H54 (cell line): Measurements from ENCODE around the gene MEDAG.

ENCODE experiments used
- DNase-seq: peaks from one replicate; pipeline ENCODE4 v3.0.0; 2011; ENCODE audit warnings: low spot score, mixed read lengths; ENCODE audit not compliant: insufficient read length
- FAIRE-seq: peaks from 3 replicates; lab custom pipeline; 2011; peaks lifted over from hg19 to GRCh38; lab: Jason Lieb, UNC
- POLR2A ChIP-seq: IDR thresholded peaks from 2 replicates; pipeline ENCODE4 v1.6.1; 2011; ENCODE audit warnings: low read depth, mild to moderate bottlenecking, low read length

The MEDAG gene

DNA sequence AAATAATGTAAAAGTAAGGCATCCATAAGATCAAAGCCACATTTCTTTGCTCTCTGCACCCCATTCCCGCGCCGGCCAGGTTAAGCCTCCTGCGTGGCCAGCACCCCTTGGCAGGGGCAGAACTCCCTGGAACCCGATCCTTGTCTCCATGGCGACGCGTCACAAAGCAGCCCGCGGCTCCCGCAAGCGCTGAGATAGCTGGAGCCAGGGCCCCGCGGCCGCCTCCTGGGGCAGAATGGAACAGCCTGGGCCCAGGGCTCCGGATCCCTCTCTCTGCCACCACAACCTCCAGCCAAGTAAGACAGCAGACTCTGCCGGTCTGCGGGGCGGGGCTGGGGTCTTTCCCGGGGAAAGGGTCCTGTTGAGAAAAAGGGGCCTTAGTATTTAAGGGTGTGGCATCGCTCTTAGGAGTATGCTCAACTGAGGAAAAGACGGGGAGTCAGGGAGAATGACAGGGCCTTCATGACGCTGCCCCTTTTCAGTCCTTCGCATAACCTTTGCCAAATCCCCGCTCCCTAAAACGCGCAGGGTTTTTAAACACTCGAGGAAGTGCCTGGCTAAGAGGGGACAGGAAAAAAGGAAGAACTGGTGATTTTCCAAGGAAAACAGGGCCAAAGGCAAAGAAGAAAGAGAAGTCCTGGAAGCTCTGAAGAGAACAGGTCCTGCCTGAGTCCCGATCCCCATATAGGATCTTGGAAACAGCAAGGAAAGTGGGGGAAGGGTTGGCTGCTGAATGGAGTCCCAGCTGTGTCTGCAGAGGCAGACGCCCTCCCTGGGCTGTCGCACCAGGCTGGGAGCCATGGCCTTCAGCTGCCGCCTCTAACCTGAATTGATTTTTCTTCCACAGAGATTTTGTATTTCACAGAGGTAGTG is 26.6 kb downstream of the MEDAG start, which contains the start of gene TEX26:
TSS of gene TEX26 (plus strand) at position 176 of the 873 bp plus-strand sequence. CDS start at position 236, 60 bp downstream.
- no peak for TF ChIP-seq POLR2A
- FAIRE-seq (no peak), DNase-seq (no peak)

DNA sequence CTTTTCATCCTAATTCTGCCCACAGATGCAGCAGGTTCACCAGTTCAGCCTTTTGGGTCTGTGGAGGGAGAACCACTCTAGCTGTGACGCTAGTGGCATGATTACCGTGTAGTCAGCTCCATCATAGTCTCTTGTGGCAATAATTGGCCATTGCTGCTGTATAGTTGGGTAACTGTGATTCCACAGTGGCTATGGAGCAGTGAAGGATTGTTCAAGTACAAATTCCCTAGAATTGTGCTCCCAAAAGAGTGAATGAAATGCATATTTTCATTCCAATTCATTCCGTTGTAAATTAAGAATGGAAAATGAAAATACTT is 27.2 kb downstream of the MEDAG start:
- DNase-seq, result no peak
- no peak for TF ChIP-seq POLR2A
- FAIRE-seq, result no peak

DNA sequence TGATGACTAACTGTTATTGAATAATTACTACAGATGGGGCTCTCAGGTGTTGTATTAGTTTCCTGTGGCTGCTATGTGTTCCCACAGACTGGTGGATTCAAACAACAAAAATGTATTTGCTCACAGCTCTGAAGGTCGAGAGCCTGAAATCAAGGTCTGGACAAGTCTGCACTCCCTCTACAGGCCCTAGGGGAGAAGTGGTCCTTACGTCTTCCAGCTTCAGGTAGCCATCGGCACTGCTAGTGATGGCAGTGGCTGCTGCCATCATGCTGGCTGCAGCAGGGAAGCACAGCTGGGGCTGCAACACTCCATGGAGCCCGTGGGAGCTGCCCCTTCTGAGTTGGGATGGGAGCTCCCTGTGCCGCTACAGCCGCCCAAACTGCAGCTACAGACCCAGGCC is 28.3 kb downstream of the MEDAG start:
- DNase-seq, result no peak
- no peak for TF ChIP-seq POLR2A
- no peak for FAIRE-seq

DNA sequence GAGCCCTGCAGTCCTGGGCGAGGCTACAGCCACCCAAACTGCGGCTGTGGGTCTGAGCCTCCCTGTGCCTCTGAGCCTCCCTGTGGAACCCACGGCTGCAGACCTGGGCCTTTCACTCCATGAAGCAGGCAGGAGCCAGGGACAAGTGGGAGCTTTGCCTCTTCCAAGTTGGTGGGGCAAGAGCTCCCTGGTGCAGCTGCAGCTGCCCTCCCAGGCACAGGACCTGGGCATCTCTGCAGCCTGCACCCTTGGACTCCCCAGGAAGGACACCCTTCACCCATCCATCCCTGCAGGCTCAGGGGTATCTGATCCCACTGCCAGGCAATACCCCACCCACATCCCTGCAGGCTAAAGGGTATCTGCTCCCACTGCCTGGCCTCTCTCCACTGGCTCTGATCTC is 28.7 kb downstream of the MEDAG start:
- FAIRE-seq, result no peak
- TF ChIP-seq POLR2A, result no peak

DNA sequence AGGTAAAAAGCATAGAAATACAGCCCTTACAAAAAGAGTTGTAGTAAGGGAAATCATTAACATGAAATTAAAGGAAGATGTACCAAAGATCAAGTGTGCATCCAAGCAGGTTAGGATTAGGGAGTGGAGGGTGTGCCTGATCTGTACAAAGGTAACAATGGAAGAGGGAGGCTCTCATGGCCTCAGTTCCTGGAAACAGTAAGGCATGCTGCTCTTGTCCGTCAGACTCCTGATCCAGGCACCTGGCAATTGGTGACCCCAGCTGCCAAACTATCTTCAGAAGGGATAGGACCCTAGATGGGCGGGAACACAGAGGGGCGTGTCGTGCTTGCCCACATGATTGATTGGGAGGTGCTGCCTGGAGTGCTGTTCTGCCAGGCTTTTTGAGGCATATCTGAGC is 30.9 kb downstream of the MEDAG start:
- FAIRE-seq, result no peak
- no peak for DNase-seq
- TF ChIP-seq POLR2A, result no peak

More for the DNA sequence above, 28.7 kb downstream of the MEDAG start:
- no peak for DNase-seq

DNA sequence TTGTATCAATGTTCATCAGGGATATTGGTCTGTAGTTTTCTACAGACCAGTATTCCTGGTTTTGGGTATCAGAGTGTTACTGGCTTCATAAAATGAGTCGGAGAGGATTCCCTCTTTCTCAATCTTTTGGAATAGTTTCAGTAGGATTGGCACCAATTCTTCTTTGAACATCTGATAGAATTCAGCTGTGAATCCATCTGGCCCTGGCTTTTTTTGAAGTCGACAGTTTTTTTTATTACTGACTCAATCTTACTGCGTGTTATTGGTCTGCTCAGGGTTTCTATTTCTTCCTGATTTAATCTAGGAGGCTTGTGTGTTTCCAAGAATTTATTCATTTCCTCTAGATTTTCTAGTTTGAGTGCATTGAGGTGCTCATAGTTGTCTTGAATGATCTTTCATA is 37.8 kb downstream of the MEDAG start:
- TF ChIP-seq POLR2A, result no peak
- no peak for FAIRE-seq
- no peak for DNase-seq

DNA sequence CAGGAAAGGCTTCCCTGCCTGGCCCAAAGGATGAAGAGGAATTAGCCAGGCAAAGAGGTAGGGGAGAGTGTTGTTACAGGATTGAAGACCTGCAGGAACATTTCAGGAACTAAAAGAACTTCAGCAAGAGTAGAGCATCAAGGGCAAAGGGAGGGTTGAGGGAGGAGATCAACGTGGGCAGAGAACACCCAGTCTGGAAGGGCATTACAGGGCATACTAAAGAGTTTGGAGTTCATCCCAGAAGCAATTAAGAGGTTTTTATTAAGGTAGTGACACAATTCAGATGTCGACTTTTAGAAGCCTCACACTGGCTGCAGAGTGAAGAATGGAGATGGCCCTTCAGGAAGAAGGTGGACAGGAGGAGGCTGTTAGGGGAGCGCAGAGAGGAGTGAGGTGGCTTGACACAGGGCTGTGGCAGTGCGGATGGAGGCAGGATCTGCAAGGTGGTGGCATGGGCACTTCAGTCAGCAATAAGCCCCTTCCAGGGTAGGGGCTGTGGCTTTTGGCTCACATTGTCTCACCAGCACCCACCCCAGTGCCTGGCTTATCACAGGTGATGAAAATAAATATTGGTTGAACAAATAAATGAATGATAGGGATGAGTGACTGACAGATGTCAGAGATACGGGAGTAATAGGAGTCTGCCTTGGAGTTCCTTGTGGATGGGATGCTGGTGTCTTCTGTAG is 51.3 kb downstream of the MEDAG start:
- DNase-seq (no peak), FAIRE-seq (no peak)
- no peak for TF ChIP-seq POLR2A

DNA sequence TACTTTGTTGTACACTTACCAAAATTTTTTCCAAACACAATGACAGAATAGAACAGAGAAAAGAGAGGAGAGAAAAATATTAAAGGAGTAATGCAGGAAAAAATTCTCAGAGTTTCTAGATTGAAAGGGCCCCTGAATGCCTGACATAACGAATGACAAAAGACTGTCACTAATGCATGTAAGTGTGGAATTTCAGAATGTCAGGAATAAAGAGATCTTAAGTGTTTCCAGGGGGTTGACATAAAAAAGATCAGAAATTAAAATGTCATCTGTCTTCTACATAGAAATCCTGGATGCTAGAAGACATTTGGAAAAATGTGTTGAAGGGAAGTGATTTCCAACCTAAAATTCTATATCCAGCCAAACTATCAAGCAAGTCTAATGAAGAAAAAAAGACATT is 53.6 kb downstream of the MEDAG start:
- DNase-seq (no peak), FAIRE-seq (no peak)
- TF ChIP-seq POLR2A, result no peak

DNA sequence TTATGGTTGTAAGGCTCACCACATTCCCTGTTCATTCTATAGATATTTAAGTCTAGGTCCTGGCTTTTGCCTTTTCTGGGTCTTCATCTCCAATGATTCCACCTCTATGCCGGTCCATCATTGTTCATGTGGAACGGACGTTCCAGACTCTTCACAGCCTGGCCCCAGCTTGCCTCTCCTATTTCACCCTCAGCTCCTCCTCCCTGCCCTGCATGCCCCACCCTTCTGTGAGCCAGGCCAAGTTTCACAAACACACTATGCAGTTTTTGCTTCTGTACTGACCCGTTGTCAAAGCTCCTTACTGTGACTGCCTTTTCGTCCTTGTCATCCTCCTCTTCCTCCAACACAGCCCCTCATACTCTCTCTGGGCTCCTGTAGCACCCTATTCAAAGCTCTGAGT is 57.7 kb downstream of the MEDAG start:
- DNase-seq (no peak), FAIRE-seq (no peak)
- TF ChIP-seq POLR2A, result no peak

DNA sequence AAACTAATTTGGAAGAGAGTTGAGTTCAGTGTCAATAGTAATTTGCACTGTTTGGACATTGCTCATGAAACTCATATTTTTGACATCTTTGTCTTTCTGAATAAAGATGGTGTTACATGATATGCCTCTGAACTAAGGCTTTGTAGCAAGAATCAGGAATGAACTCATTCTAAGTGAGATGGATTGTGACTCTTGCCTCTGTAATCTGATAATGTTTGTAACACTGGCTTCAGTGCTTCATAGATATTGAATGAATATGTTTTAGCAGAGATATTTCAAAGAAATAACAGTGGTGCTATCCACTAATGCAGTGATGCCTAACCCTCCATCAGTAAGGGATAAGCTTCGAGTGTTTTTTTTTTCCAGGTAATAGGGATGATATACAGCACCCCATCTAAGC is 59.3 kb downstream of the MEDAG start:
- no peak for TF ChIP-seq POLR2A
- FAIRE-seq (no peak), DNase-seq (no peak)

DNA sequence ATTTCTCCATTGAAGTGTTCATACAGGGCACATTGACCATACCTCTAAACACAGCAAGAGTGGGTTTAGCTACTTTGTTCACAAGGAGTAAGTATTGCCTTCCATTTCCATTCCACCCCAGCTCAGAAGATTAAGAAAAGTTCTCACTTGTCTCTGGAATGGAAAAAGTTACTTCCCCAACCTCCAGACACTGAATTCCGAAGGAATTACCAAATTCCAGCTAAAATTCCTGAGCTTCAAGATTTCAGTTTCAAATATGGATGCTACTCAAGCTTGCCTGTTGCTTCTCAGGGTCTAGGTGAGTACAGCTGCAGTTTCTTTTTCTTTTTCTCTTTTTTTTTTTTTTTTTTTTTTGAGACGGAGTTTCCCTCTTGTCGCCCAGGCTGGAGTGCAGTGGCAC is 60.0 kb downstream of the MEDAG start:
- TF ChIP-seq POLR2A, result no peak
- FAIRE-seq (no peak), DNase-seq (no peak)

DNA sequence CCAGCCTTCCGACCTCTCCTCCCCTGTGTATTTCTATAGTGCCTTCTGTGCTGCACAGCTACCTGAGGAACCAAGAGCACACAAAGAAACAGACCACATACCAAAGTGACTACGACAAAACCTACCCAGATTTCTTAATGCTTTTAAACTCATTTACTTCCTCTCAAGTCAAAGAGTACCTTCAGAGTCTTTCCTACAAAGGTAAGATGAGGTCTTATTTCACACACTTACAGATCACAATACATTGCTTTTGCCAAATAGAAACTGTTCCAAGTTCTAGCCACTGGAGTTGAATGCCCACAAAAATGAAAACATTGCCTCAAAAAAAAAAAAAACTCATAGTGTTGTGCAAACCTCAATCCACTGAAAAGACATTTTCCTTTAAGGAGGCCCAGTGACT is 62.8 kb downstream of the MEDAG start:
- TF ChIP-seq POLR2A, result no peak
- no peak for FAIRE-seq
- no peak for DNase-seq

DNA sequence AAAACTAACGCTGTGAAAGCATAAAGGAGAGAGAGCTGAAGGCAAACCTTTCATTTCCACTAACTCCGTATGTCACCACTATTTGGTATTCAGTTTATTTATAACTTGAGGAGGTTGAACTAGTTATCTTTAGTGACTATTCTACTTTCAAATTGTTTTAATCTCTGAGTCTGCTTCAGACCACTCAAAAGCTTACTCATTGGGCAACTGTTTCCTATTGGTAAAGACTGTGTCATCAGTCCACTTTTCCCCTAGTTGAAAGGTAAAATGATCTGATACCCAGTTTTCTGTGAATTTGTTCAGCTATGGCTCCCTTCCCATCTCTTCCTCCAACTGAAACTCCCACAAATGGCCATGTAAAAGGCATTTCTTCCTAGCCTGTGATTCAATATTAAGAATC is 65.5 kb downstream of the MEDAG start:
- FAIRE-seq (no peak), DNase-seq (no peak)
- no peak for TF ChIP-seq POLR2A

DNA sequence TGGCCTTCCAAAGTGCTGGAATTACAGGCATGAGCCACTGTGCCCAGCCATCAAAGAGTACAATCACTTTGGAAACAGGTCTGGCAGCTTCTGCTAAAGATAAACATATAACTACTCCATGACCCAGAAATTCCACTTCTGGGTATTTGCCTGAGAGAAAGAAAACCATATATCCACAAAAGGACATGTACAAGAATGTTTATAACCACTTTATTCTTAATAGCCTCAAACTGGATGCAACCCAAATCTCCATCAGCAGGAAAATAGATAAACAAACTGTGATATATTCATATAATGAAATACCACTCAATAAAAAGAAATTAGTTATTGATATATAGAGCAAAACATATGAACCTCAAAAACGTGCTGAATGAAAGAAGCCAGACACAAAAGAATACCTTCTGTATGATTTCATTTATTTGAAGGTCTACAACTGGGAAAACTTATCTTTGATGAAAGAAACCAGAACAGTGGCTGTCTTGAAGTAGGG is 66.9 kb downstream of the MEDAG start:
- DNase-seq (no peak), FAIRE-seq (no peak)
- TF ChIP-seq POLR2A, result no peak

DNA sequence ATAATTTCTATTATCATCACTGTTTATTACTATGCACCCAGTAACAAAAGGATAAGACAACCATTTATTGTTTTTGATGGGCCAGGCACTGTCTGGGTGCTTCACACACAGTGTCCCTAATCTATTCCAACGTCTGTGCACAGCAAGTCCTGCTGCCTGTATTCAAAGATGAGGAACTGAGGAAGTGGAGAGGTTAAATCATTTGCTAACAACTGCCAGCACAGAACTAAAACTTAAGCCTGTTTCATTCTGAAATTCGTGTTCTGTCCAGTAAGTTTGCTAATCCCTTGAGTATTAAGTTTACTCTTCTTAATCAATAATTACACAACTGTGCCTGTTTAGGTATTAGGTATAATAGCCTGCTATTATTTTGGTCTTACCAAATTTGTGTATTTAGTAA is 68.3 kb downstream of the MEDAG start:
- no peak for FAIRE-seq
- no peak for TF ChIP-seq POLR2A
- no peak for DNase-seq
